Endothelial cell of umbilical vein (primary cell): ENCODE data around the gene ZMIZ2. TPM values are rescaled to one million over a fixed set of nuclear protein-coding genes. Genes with fewer than 3 reads are reported as not detected.

Source experiments
- polyA plus RNA-seq, 4 experiments: library from polyadenylated mRNA; depleted of rRNA in 3 of 4; stranded (reverse) in 3 of 4; unstranded in 1 of 4; fragments of >200 nt; gene quantifications; 2 replicates each; pipeline versions ENCODE4 v1.2.1 to v1.2.3, GENCODE V29; 2011 to 2012; ENCODE audit warnings: missing spikeins in 1 of 4
- total RNA-seq: library from RNA; stranded (reverse); gene quantifications from 2 replicates; pipeline ENCODE4 v1.2.3, GENCODE V29; 2021

ZMIZ2 gene
- total and polyA plus RNA-seq, 2 donors (not counting 3 experiments of a cell fraction or from before 2014, with no cell fraction given) = 30.6 to 87.5 TPM

Other genes starting within 250 kb of the ZMIZ2 start
- gene NPC1L1, start 207.5 kb upstream of the ZMIZ2 start, total RNA-seq = not detected in 2 replicates
- not detected in 2 replicates for gene NPC1L1, start 207.5 kb upstream of the ZMIZ2 start, polyA plus RNA-seq
- gene DDX56, start 174.9 kb upstream of the ZMIZ2 start, total RNA-seq = 93.4 and 96.6 TPM in 2 replicates
- 94.7 and 102 TPM in 2 replicates for gene DDX56, start 174.9 kb upstream of the ZMIZ2 start, polyA plus RNA-seq
- gene TMED4, start 166.6 kb upstream of the ZMIZ2 start, total RNA-seq = 63.4 and 65.4 TPM in 2 replicates
- 89.7 and 116 TPM in 2 replicates for gene TMED4, start 166.6 kb upstream of the ZMIZ2 start, polyA plus RNA-seq
- gene OGDH, start 142.2 kb upstream of the ZMIZ2 start, total RNA-seq = 81.4 and 88.9 TPM in 2 replicates
- gene OGDH, start 142.2 kb upstream of the ZMIZ2 start, polyA plus RNA-seq = 86.2 and 92.9 TPM in 2 replicates
- 2,542 and 2,602 TPM in 2 replicates for gene PPIA, start 47.8 kb downstream of the ZMIZ2 start, total RNA-seq
- gene PPIA, start 47.8 kb downstream of the ZMIZ2 start, polyA plus RNA-seq = 4,328 and 5,159 TPM in 2 replicates
- gene H2AZ2, start 99.2 kb downstream of the ZMIZ2 start, total RNA-seq = 226 and 232 TPM in 2 replicates
- 192 and 225 TPM in 2 replicates for gene H2AZ2, start 99.2 kb downstream of the ZMIZ2 start, polyA plus RNA-seq
- gene PURB, start 136.7 kb downstream of the ZMIZ2 start, total RNA-seq = 25.0 and 25.5 TPM in 2 replicates
- 2.2 and 2.7 TPM in 2 replicates for gene PURB, start 136.7 kb downstream of the ZMIZ2 start, polyA plus RNA-seq
- gene MYO1G, start 230.2 kb downstream of the ZMIZ2 start, total RNA-seq = 0.11 and 0.12 TPM in 2 replicates
- 0.06 TPM in 1 of 2 replicates, not detected in the other for gene MYO1G, start 230.2 kb downstream of the ZMIZ2 start, polyA plus RNA-seq